ENCODE measurements around the gene STUM. TPM values are rescaled to one million over a fixed set of nuclear protein-coding genes. Genes with fewer than 3 reads are reported as not detected.

STUM gene
- total RNA-seq, 1 experiment from 2014 or later = 0.11 TPM

- H3K9me3 ChIP-seq (ENCODE audit: control insufficient read depth, low read depth, low read length) = no peaks in the 10 kb centered on the region
- no peak overlapping the region for H2AK5ac ChIP-seq (ENCODE audit: insufficient read length, low read length)
- H3K18ac ChIP-seq (ENCODE audit: insufficient read length, low read depth, low read length) = no peak overlapping the region
- H3K27me3 Mint-ChIP-seq (ENCODE audit: low read depth) = peaks cover 1% of the 10 kb centered on the region
- no peak overlapping the region for H3K23ac ChIP-seq (ENCODE audit: insufficient read length, low read depth, low read length)
- H3K9me3 Mint-ChIP-seq = no peaks in the 10 kb centered on the region
- H3K27me3 ChIP-seq (ENCODE audit: insufficient read depth, low read length) = no peaks in the 10 kb centered on the region
- H3K79me2 ChIP-seq (ENCODE audit: insufficient read depth, low read length) = no peaks in the 10 kb centered on the region
- peaks cover 7 to 10% of the 10 kb centered on the region in 2 experiments for H3K4me1 Mint-ChIP-seq
- H3K36me3 Mint-ChIP-seq (ENCODE audit: insufficient read depth in 1 of 3, low read depth in 3 of 3) = peaks cover 0 to 1% (median 0%) of the 10 kb centered on the region in 3 experiments; a peak in 1 of 7 replicates
- H4K91ac ChIP-seq (ENCODE audit: insufficient read length, low read depth, low read length) = no peak overlapping the region
- H3K4me3 Mint-ChIP-seq = no peak overlapping the region
- H3K27ac Mint-ChIP-seq = no peak overlapping the region; a peak in 1 of 7 replicates
- H2BK20ac ChIP-seq (ENCODE audit: low read depth, low read length, poor library complexity, severe bottlenecking) = no peak overlapping the region
- H3K4me2 ChIP-seq (ENCODE audit: insufficient read depth, insufficient read length, low read length) = no peak overlapping the region
- H3K14ac ChIP-seq (ENCODE audit: insufficient read depth, low read length) = no peak overlapping the region
- no peak overlapping the region for H2BK15ac ChIP-seq (ENCODE audit: low read depth, low read length)
- H2BK12ac ChIP-seq (ENCODE audit: insufficient read length, low read depth, low read length) = no peak overlapping the region
- H3K23me2 ChIP-seq (ENCODE audit: insufficient read length, low read depth, low read length, poor library complexity, severe bottlenecking) = no peaks in the 10 kb centered on the region
- no peak overlapping the region for H3K27ac ChIP-seq (ENCODE audit: insufficient read length, low read depth, low read length)
- no CpG with 5 or more reads among the region's 6 CpGs for WGBS (ENCODE audit: extremely low coverage, insufficient read length, low lambda C conversion rate)
- H4K5ac ChIP-seq (ENCODE audit: insufficient read length, low read depth, low read length) = no peak overlapping the region
- H3K4me1 ChIP-seq (ENCODE audit: insufficient read depth, low read length) = no peaks in the 10 kb centered on the region
- no peak overlapping the region for H3K4ac ChIP-seq (ENCODE audit: low read depth, low read length)
- H3K9ac ChIP-seq (ENCODE audit: extremely low read depth, insufficient read length, low read length) = no peak overlapping the region
- no peaks in the 10 kb centered on the region for H4K20me1 ChIP-seq (ENCODE audit: control insufficient read depth, insufficient read depth, insufficient read length)
- no peak for DNase-seq
- no peak overlapping the region for H2AFZ ChIP-seq (ENCODE audit: low read length)
- no peaks in the 10 kb centered on the region for H3K79me1 ChIP-seq (ENCODE audit: insufficient read depth, low read depth, low read length, poor library complexity, severe bottlenecking)
- no peak overlapping the region for H2BK120ac ChIP-seq (ENCODE audit: low read depth, low read length, poor library complexity, severe bottlenecking)
- no peak overlapping the region for H3K56ac ChIP-seq (ENCODE audit: insufficient read length, low read depth, low read length)
- H3T11ph ChIP-seq (ENCODE audit: low read length) = no peak overlapping the region
- TF ChIP-seq CTCF (conservative IDR thresholded peaks at IDR 0.05) = no peak
- H4K8ac ChIP-seq (replicated peaks; ENCODE audit: insufficient read length, low read depth, low read length) = no peak overlapping the region
- no peak overlapping the region for H2BK5ac ChIP-seq (ENCODE audit: insufficient read length, low read length)
Observed at GRCh38 chr1:226579781-226580323, 31.3 kb downstream of the STUM start.

Measured in H9 (cell line).